Uterus (tissue), 4 donors: ENCODE results near the gene SLC44A3. TPM values are rescaled to one million over a fixed set of nuclear protein-coding genes. Genes with fewer than 3 reads are reported as not detected.

Source experiments
- DNase-seq, 2 donors: peaks; one replicate each; pipeline ENCODE4 v3.0.0-alpha.2; 2019 to 2020
- H3K27ac ChIP-seq, 2 donors: fragments of 200-600 bp; sonication (generic); 1 replicate in 1 of 2; 2 replicates in 1 of 2; pipeline ENCODE4 v1.5.1; 2016 to 2018
- H3K27me3 ChIP-seq, 2 donors: fragments of 200-600 bp; sonication (generic); one replicate each; pipeline ENCODE4 v1.5.1; 2018 to 2019; ENCODE audit warnings: control low read depth in 1 of 2
- H3K36me3 ChIP-seq, 2 donors: fragments of 200-600 bp; sonication (generic); one replicate each; pipeline ENCODE4 v1.5.1; 2019; ENCODE audit warnings: control low read depth in 1 of 2
- H3K4me1 ChIP-seq, 2 donors: fragments of 200-600 bp; sonication (generic); one replicate each; pipeline ENCODE4 v1.5.1; 2018 to 2019; ENCODE audit warnings: control low read depth in 1 of 2
- H3K4me3 ChIP-seq, 2 donors: fragments of 200-600 bp; sonication (generic); 1 replicate in 1 of 2; 2 replicates in 1 of 2; pipeline ENCODE4 v1.5.1; 2018 to 2019; ENCODE audit warnings: mild to moderate bottlenecking in 1 of 2
- H3K9me3 ChIP-seq, 2 donors: fragments of 200-600 bp; sonication (generic); one replicate each; pipeline ENCODE4 v1.5.1; 2019; ENCODE audit warnings: control low read depth in 1 of 2
- CTCF ChIP-seq, 4 experiments: fragments of 200-600 bp in 2 of 4; fragments of 450-650 bp in 2 of 4; sonication (generic) in 2 of 4; IDR thresholded peaks; one replicate each; pipeline ENCODE4 v1.5.1; 2016 to 2019; ENCODE audit warnings: antibody characterized with exemption in 4 of 4, mild to moderate bottlenecking in 2 of 4, moderate library complexity in 1 of 4
- POLR2A ChIP-seq, 2 donors: fragments of 450-650 bp; IDR thresholded peaks; one replicate each; pipeline ENCODE4 v1.6.1; 2016; ENCODE audit warnings: antibody characterized with exemption in 2 of 2, mild to moderate bottlenecking in 1 of 2, moderate library complexity in 1 of 2
- intact Hi-C: fragments of 100-400 bp; cut with DNase I; formaldehyde crosslinking; loops from one replicate; pipeline ENCODE4 v1.15.1; 2023; ENCODE audit warnings: low total_unique reads
- total RNA-seq, 4 donors: library from RNA; depleted of rRNA in 3 of 4; stranded (reverse); fragments of >200 nt in 3 of 4; gene quantifications; one replicate each; pipeline versions ENCODE4 v1.1.0 to v1.2.4, GENCODE V29; 2014 to 2023
- donor health status: DM: yes; HTN: yes; CAD: no.

SLC44A3 gene
- total RNA-seq, 4 donors from 2014 or later: 1.3 to 10.3 (median 4.8) TPM

- Histone ChIP-seq H3K27ac (no peak overlapping the region), H3K4me3 (no peak overlapping the region), H3K9me3 (no peaks in the 10 kb centered on the region), H3K27me3 (no peaks in the 10 kb centered on the region), H3K4me1 (no peaks in the 10 kb centered on the region), H3K36me3 (no peaks in the 10 kb centered on the region)
- TF ChIP-seq POLR2A (IDR thresholded peaks at IDR 0.05) (no peak), CTCF (IDR thresholded peaks at IDR 0.05) (no peak)
- DNase-seq: no peak
- intact Hi-C loops: no loop called here
Measured at GRCh38 chr1:94823116-94823515, 3.0 kb downstream of the SLC44A3 start.

DNA sequence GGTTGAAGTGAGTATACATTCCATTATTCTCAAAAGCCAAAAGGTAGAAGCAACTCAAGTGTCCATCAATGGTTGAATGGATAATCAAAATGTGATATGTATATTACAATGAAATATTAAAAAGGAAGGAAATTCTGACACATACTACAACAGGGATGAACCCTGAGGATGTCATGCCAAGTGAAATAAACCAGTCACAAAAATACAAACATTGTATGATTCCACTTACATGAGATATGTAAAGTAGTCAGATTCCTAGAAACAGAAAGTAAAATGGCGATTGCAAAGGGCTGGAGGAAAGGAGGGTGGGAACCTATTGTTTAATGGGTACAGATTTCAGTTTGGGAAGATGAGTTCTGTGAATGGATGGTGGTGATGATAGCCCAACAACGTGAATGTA is 5.8 kb downstream of the SLC44A3 start:
- TF ChIP-seq CTCF (IDR thresholded peaks at IDR 0.05) (no peak), POLR2A (IDR thresholded peaks at IDR 0.05) (no peak)
- no peaks in the 10 kb centered on the region for H3K4me1 ChIP-seq
- no peak overlapping the region for H3K4me3 ChIP-seq
- no peaks in the 10 kb centered on the region for H3K9me3 ChIP-seq
- no peaks in the 10 kb centered on the region for H3K27me3 ChIP-seq
- no peak overlapping the region for H3K27ac ChIP-seq
- no peak for DNase-seq
- intact Hi-C loops: no loop called here
- no peaks in the 10 kb centered on the region for H3K36me3 ChIP-seq

DNA sequence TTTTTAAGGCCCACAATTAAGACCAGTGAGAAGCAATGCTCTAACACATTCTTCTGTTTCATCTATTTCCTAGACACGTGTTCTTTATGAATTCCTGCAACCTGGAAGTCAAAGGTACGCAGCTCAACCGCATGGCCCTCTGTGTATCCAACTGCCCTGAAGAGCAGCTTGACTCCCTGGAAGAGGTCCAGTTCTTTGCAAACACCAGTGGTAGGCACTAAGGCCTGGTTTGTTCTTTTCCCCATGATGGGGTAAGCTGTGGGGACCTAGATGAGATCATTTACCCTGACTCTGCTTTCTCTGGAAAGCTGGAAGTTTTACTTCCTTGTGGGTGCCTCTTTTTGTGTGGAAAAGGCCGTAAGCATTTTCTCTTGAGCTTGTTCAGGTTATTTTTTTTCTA is 7.3 kb downstream of the SLC44A3 start:
- Histone ChIP-seq H3K4me3 (no peak overlapping the region), H3K36me3 (no peaks in the 10 kb centered on the region), H3K4me1 (no peaks in the 10 kb centered on the region), H3K27me3 (no peaks in the 10 kb centered on the region), H3K9me3 (no peaks in the 10 kb centered on the region), H3K27ac (no peak overlapping the region)
- intact Hi-C loops: no loop called here
- no peak for DNase-seq
- no peak for TF ChIP-seq CTCF (IDR thresholded peaks at IDR 0.05)
- TF ChIP-seq POLR2A (IDR thresholded peaks at IDR 0.05): no peak

DNA sequence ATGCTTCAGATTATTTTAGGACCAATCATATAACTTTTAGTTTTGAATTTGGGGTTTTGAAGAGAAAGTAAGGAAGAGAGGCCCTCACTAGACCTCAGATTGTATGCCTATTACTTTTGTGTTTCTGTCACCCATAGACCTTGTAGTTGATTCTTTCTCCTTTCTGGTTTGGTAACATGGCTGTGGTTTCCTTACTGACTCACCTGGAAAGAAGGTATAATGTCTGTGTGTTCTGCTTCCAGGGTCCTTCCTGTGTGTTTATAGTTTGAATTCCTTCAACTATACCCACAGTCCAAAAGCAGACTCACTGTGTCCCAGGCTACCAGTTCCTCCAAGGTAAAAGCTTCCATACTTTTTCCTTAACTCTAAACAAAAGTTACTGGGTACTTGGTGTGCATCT is 8.1 kb downstream of the SLC44A3 start:
- H3K9me3 ChIP-seq: no peaks in the 10 kb centered on the region
- H3K36me3 ChIP-seq: no peaks in the 10 kb centered on the region
- intact Hi-C loops: no loop called here
- H3K27me3 ChIP-seq: no peaks in the 10 kb centered on the region
- DNase-seq: no peak
- TF ChIP-seq CTCF (IDR thresholded peaks at IDR 0.05): no peak
- TF ChIP-seq POLR2A (IDR thresholded peaks at IDR 0.05): no peak
- H3K27ac ChIP-seq: no peak overlapping the region
- H3K4me3 ChIP-seq: no peak overlapping the region
- H3K4me1 ChIP-seq: no peaks in the 10 kb centered on the region

- TF ChIP-seq CTCF (IDR thresholded peaks at IDR 0.05): no peak
- TF ChIP-seq POLR2A (IDR thresholded peaks at IDR 0.05): no peak
- Histone ChIP-seq H3K36me3 (no peaks in the 10 kb centered on the region), H3K27ac (no peak overlapping the region), H3K27me3 (no peaks in the 10 kb centered on the region), H3K4me1 (no peaks in the 10 kb centered on the region), H3K9me3 (no peaks in the 10 kb centered on the region), H3K4me3 (no peak overlapping the region)
- no peak for DNase-seq
- intact Hi-C loops: no loop called here
Measured at GRCh38 chr1:94831641-94832040, 11.5 kb downstream of the SLC44A3 start.
